Measurements from ENCODE around the gene UCP2. TPM values are rescaled to one million over a fixed set of nuclear protein-coding genes. Genes with fewer than 3 reads are reported as not detected.

UCP2 gene
- total RNA-seq (2022; extraction: Qiagen RNA extraction; ENCODE audit: low read depth): 81.3 to 93.5 TPM (median 86.1 TPM) in 5 replicates

DNA sequence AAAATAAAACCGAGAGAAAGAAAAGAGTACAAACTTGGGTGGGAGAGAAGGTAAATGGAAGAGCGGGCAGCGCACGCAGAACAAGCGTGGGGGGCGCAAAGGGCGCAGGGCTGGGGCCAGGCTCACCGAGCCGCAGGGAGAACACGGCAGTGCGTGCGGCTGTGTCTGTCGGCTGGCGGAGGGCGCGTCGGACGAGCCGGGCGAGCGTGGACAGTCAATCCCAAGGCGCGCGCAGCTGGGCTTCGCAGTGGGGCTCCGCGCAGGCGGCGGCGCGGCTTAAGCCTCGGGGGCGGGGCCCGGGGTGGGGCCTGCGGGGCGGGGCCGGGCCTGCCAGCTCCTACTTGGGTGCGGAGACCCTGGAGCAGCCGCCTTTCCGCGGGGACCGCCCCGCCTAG, at the start of gene UCP2:
Gene UCP2 (minus strand): TSS at position 249 of the 395 bp plus-strand sequence. CDS start 4,465 bp downstream, outside the sequence.

DNA sequence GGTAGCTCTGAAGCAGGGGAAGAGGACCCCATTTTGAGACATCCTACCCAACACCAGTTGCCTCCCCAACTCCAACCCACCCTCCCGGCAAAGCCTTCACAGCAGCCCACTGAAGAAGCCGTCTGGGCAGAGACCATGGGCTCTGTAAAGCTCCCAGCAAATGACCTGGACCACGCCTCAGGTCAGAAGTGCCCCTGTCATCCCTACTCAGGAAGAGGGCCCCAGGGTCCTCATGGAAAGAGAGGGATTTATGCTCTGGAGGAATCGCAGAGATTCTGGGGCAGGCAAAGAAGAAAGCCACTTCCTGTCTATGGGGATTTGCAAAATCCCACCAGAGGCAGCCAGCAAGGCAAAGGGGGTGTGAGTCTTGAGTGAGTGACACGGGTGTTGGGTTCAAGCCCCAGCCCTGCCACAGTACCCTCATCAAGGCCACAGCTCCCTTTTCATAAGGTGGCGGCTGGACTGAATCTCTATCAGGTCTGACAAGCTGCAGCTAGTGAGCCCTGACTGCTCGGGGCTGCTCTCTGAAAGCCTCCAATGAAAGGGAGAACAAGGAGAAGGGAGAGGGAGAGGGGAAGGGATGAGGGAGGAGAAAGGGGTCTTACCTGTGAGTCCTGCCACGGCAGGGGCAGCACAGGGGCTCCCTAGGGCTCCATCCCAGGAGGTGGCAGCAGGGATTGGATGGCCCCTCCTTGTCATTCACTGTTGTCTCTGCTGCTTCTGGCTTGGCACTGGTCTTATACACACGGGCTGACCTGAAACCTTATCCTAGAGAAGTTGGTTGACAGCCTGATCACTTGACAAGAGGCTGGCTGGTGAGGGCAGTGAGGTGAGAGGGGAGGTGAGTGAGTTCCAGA, 26.0 kb upstream of the UCP2 start, which contains the start of gene UCP3:
Gene UCP3 (minus strand): TSS at position 713 of the 857 bp plus-strand sequence. CDS start 2,043 bp downstream, outside the sequence.

DNA sequence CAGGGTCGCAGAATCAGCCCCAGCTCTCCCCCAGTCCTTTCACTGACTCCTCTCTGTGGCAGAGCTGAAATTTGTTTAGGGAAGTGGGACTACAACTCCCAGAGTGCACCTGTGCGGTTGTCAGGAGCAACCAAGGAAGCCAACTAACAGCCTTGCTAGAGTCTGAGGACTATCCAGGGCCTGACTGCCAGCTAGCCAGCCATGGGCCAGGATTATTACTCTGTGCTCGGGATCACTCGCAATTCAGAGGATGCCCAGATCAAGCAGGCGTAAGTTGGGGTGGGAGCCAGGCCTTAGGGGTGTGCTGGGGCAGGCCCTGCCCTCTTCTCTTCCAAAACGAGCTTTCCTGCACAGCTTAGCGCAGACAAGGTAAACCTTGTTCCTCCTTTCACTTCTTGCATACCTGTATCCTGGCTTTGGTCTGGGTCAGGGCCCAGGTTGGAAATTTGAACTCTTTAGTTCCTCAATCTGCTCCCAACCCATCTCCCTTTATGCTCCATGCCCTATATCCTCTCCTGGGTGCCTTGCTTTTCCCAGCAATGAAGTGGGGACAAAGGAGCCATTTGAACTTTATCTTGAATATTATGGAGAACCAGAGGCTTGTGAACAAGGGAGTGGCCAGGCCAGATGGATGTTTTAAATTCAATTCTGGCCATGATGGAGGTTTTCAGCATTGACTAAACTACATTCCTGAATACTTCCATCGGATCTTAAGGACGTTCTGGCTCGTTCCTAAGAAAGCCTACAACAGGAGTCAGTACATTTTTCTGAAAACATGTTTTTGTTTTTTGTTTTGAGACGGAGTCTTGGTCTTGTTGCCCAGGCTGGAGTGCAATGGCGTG, 31.6 kb downstream of the UCP2 start, which contains the start of gene DNAJB13:
Gene DNAJB13 (plus strand): TSS at position 158 of the 842 bp plus-strand sequence. CDS start 44 bp downstream, at position 202.

Other genes starting within 250 kb of the UCP2 start
- 46.4 to 68.4 TPM (median 62.5 TPM) in 5 replicates for gene RAB6A, start 221.8 kb downstream of the UCP2 start, total RNA-seq (2022; extraction: Qiagen RNA extraction; ENCODE audit: low read depth)
- gene MRPL48, start 195.0 kb downstream of the UCP2 start, total RNA-seq (2022; extraction: Qiagen RNA extraction; ENCODE audit: low read depth): 46.3 to 57.0 TPM (median 48.9 TPM) in 5 replicates
- 129 to 152 TPM (median 132 TPM) in 5 replicates for gene COA4, start 106.0 kb downstream of the UCP2 start, total RNA-seq (2022; extraction: Qiagen RNA extraction; ENCODE audit: low read depth)
- 10.3 to 12.6 TPM (median 12.0 TPM) in 5 replicates for gene PAAF1, start 105.8 kb downstream of the UCP2 start, total RNA-seq (2022; extraction: Qiagen RNA extraction; ENCODE audit: low read depth)
- 0.27 to 1.3 TPM (median 0.57 TPM) in 5 replicates for gene DNAJB13, start 31.8 kb downstream of the UCP2 start, total RNA-seq (2022; extraction: Qiagen RNA extraction; ENCODE audit: low read depth)
- 0.97 to 3.0 TPM (median 1.4 TPM) in 5 replicates for gene UCP3, start 26.2 kb upstream of the UCP2 start, total RNA-seq (2022; extraction: Qiagen RNA extraction; ENCODE audit: low read depth)
- 15.8 to 18.5 TPM (median 17.0 TPM) in 5 replicates for gene C2CD3, start 188.2 kb upstream of the UCP2 start, total RNA-seq (2022; extraction: Qiagen RNA extraction; ENCODE audit: low read depth)
- 47.4 to 57.9 TPM (median 53.9 TPM) in 5 replicates for gene PPME1, start 188.4 kb upstream of the UCP2 start, total RNA-seq (2022; extraction: Qiagen RNA extraction; ENCODE audit: low read depth)

Measured in A549 treated with GW870086 at 1 μM for 4 hours (cell line).